HL-60/S4 (cell line): ENCODE measurements around the gene LMNB1.
"Not testable (repeated sequence)": the region's sequence is repeated elsewhere in the genome, so short reads cannot be mapped to it uniquely, and the experiment has no call there.

Experiments
- in situ Hi-C: fragments of 300-500 bp; cut with MboI; formaldehyde crosslinking; loops from 2 replicates; pipeline ENCODE4 v1.14.3; 2022; ENCODE audit warnings: low sequenced_read_pairs

LMNB1 gene

GRCh38 chr5:126778675-126779403 lies 1.9 kb downstream of the LMNB1 start:
- in situ Hi-C loops, result no loop called here

DNA sequence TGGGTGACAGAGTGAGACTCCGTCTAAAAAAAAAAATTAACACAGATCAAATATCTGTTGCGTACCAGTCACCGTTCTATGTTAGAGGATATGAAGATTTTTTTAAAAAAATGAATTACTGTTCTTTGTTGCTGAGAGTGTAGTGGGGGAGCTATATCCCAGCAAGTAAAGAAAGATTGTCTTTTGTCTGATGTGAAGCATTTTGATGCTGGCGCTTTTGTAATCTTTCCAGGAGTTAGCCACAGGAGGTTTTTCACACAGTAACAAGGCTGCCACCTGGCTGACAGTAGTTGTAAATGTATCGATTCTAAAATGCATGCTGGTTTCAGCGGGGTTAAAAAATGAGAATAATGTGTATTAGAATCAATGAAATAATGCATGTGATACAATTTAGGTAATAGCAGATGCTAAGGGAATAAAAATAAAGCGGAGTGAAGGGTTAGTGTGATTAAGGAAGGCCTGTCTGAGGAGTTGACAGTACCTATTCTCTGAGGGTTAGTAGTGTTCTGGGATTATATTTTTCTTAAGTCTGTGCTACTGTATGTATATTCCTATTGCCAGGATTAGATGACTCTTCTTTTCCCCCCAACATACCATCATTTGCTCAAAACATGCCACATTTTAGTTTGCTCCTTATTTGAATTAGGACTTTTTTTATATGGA lies 3.4 kb downstream of the LMNB1 start:
- in situ Hi-C loops, result loop anchor here (10.0 kb wide), 1 partner anchor 105 kb away; no protein-coding TSS in a partner anchor

DNA sequence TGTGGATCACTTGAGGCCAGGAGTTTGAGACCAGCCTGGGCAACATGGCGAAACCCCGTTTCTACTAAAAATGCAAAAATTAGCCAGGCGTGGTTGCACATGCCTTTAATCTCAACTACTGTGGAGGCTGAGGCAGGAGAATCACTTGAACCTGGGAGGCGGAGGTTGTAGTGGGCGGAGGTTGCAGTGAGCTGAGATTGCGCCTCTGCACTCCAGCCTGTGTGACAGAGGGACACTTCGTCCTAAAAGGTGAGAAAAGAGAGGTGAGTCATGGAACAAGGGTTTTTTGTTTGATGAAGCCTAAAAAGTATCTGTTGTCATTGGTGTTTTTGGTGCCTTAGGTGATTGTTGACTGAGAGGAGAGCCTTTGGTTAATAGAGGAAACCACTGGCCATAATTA lies 11.5 kb downstream of the LMNB1 start:
- in situ Hi-C loops, result loop anchor here (10.0 kb wide), 1 partner anchor 114 kb away; no protein-coding TSS in a partner anchor

GRCh38 chr5:126793097-126793496 lies 16.2 kb downstream of the LMNB1 start:
- in situ Hi-C loops, result no loop called here

GRCh38 chr5:126793648-126794047 lies 16.7 kb downstream of the LMNB1 start:
- in situ Hi-C loops, result not testable (repeated sequence)

GRCh38 chr5:126794157-126794828 lies 17.4 kb downstream of the LMNB1 start:
- in situ Hi-C loops, result no loop called here

DNA sequence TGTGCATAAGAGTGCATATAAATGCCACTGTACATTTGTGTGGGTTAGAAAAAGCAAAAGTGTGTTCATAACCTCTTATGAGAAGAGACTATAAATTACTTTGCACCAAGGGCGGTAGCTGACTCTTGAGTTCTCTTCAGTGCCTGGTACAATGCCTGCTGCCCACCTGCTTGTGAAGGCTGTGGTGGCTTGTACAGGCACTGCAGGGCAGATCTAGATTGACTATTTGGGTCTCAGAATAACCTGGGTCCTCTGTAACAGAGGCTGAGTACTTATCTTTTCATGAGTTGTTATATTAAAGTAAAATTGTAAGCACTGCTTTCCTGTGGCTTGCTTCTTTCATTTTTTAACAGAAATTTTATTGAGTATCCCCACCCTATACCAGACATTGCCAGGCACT lies 22.8 kb downstream of the LMNB1 start:
- in situ Hi-C loops, result no loop called here

DNA sequence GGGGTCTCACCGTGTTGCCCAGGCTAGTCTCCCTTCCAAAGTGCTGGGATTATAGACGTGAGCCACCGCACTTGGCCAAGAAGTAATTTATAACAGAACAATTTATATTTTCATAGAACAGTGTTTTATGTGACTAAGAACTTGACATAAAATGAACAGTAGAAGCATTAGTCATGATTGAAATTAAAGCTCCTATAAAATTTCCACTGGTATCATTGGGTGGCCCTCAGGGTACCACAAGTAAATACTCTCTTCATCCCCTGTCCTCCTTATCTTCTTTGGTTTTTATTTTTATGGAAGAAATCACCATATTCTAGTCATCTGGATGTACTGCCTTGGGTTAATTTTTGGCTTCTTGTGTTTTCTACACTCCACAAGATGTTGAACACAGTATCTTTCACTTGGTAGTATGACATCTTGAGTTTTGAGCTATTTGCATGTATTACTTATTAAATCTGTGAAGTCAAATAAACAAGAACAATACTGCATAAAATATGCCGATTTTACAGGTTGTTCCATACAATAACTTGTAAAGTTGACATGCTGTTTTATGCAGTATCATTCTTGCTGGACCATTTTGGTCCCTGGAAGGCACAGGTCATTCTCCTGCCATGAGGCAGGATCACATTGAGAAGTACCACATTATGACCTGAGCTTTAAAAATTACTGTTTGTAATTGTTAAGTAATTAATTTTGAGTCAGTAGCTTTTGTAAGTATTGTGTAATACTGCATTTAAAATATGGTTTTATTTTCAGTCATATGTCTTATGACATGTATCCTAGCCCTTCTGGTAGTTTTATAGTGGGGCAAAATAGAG lies 24.4 kb downstream of the LMNB1 start:
- in situ Hi-C loops, result no loop called here

GRCh38 chr5:126801992-126802294 lies 25.0 kb downstream of the LMNB1 start:
- in situ Hi-C loops, result no loop called here

GRCh38 chr5:126805063-126805462 lies 28.1 kb downstream of the LMNB1 start:
- in situ Hi-C loops, result no loop called here

- in situ Hi-C loops, result no loop called here
Observed at GRCh38 chr5:126808521-126808988, 31.6 kb downstream of the LMNB1 start.

DNA sequence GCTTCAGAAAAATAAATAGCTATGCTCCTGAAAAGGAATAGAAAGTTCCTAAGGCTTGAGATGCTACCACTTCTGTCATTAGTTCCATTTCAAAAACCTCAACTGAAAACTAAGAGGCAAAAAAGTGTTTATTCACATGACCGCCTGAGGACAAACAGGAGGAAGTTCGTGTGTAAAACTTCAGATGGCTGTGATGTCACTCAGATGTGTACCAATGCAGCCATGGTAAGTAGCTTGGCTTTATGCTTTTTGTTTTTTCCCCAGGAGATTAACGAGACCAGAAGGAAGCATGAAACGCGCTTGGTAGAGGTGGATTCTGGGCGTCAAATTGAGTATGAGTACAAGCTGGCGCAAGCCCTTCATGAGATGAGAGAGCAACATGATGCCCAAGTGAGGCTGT lies 33.0 kb downstream of the LMNB1 start:
- in situ Hi-C loops, result no loop called here

- in situ Hi-C loops, result no loop called here
Observed at GRCh38 chr5:126810596-126811380, 33.9 kb downstream of the LMNB1 start.

GRCh38 chr5:126811515-126812198 lies 34.7 kb downstream of the LMNB1 start:
- in situ Hi-C loops, result no loop called here

GRCh38 chr5:126812199-126812570 lies 35.2 kb downstream of the LMNB1 start:
- in situ Hi-C loops, result no loop called here

GRCh38 chr5:126813799-126814198 lies 36.9 kb downstream of the LMNB1 start:
- in situ Hi-C loops, result not testable (repeated sequence)

- in situ Hi-C loops, result no loop called here
Observed at GRCh38 chr5:126814721-126815404, 37.9 kb downstream of the LMNB1 start.

DNA sequence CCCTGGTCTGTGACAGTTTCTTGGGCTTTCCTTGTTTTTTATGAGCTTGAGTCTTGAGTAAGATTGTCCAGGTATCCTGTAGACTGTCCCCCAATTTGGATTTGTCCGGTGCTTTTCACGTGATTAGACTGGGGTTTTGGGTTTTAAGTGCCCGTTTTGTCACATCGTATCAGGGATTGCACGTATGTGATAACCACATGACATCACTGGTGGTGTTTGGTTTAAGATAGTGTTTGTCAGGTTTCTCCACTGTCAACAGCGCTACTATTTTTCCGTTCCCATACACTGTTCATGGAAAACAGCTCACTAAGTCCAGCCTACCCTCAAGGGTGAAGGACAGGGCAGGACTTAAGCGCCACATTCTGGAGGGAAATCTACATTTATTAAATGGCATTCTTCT lies 39.7 kb downstream of the LMNB1 start:
- in situ Hi-C loops, result no loop called here

GRCh38 chr5:126818736-126819135 lies 41.8 kb downstream of the LMNB1 start:
- in situ Hi-C loops, result no loop called here
